KMS-11 (cell line): ENCODE measurements around the gene CASK.

Source experiments
- H2AFZ ChIP-seq: fragments of 200-600 bp; sonication (generic); 2 replicates; pipeline ENCODE4 v1.6.1; 2016; ENCODE audit warnings: antibody characterized with exemption, mixed run types, low read depth
- H3K27ac ChIP-seq: fragments of 200-600 bp; sonication (generic); 2 replicates; pipeline ENCODE4 v1.6.1; 2016; ENCODE audit warnings: mild to moderate bottlenecking, mixed run types
- H3K27me3 ChIP-seq: fragments of 200-600 bp; sonication (generic); 2 replicates; pipeline ENCODE4 v1.6.1; 2017; ENCODE audit warnings: mild to moderate bottlenecking, low read depth, mixed run types, moderate library complexity; ENCODE audit not compliant: insufficient read depth
- H3K36me3 ChIP-seq: fragments of 200-600 bp; sonication (generic); 2 replicates; pipeline ENCODE4 v1.6.1; 2017; ENCODE audit warnings: mild to moderate bottlenecking, mixed run types; ENCODE audit not compliant: insufficient read depth
- H3K4me1 ChIP-seq: fragments of 200-600 bp; sonication (generic); 2 replicates; pipeline ENCODE4 v1.6.1; 2016; ENCODE audit warnings: mild to moderate bottlenecking, low read depth, mixed run types; ENCODE audit not compliant: poor library complexity, severe bottlenecking
- H3K4me2 ChIP-seq: fragments of 200-600 bp; sonication (generic); 2 replicates; pipeline ENCODE4 v1.7.0; 2016; ENCODE audit warnings: mild to moderate bottlenecking, mixed run types
- H3K4me3 ChIP-seq: fragments of 200-600 bp; sonication (generic); IDR thresholded peaks from 2 replicates; pipeline ENCODE4 v1.6.1; 2017; ENCODE audit warnings: low read depth, low read length, mixed read lengths; ENCODE audit not compliant: insufficient read depth
- H3K79me2 ChIP-seq: fragments of 200-600 bp; sonication (generic); 2 replicates; pipeline ENCODE4 v1.6.1; 2016; ENCODE audit warnings: low read depth, mixed run types; ENCODE audit not compliant: insufficient read depth
- H3K9ac ChIP-seq: fragments of 200-600 bp; sonication (generic); 2 replicates; pipeline ENCODE4 v1.6.1; 2016; ENCODE audit warnings: mild to moderate bottlenecking, mixed run types
- H4K20me1 ChIP-seq: fragments of 200-600 bp; sonication (generic); 2 replicates; pipeline ENCODE4 v1.6.1; 2016; ENCODE audit warnings: mild to moderate bottlenecking, mixed run types; ENCODE audit not compliant: insufficient read depth
- TF ChIP-seq, protein P1 (sequence below): fragments of 200-600 bp; sonication (generic); conservative IDR thresholded peaks from 2 replicates; pipeline ENCODE4 v1.6.1; 2017; ENCODE audit warnings: low read depth, mild to moderate bottlenecking, antibody characterized with exemption, low read length, moderate library complexity, mixed read lengths

Gene CASK

GRCh38 chrX:41588271-41588670 lies 335.1 kb downstream of the CASK start:
- Histone ChIP-seq H3K9ac (no peak overlapping the region), H2AFZ (no peak overlapping the region), H3K4me2 (no peak overlapping the region), H3K79me2 (no peaks in the 10 kb centered on the region), H3K4me1 (no peaks in the 10 kb centered on the region), H3K27me3 (no peaks in the 10 kb centered on the region), H3K4me3 (no peak overlapping the region), H3K36me3 (no peaks in the 10 kb centered on the region; the same call in 1 of the 2 replicates), H4K20me1 (no peaks in the 10 kb centered on the region), H3K27ac (no peak overlapping the region)
- TF ChIP-seq, protein P1, sequence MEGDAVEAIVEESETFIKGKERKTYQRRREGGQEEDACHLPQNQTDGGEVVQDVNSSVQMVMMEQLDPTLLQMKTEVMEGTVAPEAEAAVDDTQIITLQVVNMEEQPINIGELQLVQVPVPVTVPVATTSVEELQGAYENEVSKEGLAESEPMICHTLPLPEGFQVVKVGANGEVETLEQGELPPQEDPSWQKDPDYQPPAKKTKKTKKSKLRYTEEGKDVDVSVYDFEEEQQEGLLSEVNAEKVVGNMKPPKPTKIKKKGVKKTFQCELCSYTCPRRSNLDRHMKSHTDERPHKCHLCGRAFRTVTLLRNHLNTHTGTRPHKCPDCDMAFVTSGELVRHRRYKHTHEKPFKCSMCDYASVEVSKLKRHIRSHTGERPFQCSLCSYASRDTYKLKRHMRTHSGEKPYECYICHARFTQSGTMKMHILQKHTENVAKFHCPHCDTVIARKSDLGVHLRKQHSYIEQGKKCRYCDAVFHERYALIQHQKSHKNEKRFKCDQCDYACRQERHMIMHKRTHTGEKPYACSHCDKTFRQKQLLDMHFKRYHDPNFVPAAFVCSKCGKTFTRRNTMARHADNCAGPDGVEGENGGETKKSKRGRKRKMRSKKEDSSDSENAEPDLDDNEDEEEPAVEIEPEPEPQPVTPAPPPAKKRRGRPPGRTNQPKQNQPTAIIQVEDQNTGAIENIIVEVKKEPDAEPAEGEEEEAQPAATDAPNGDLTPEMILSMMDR: no peak

DNA sequence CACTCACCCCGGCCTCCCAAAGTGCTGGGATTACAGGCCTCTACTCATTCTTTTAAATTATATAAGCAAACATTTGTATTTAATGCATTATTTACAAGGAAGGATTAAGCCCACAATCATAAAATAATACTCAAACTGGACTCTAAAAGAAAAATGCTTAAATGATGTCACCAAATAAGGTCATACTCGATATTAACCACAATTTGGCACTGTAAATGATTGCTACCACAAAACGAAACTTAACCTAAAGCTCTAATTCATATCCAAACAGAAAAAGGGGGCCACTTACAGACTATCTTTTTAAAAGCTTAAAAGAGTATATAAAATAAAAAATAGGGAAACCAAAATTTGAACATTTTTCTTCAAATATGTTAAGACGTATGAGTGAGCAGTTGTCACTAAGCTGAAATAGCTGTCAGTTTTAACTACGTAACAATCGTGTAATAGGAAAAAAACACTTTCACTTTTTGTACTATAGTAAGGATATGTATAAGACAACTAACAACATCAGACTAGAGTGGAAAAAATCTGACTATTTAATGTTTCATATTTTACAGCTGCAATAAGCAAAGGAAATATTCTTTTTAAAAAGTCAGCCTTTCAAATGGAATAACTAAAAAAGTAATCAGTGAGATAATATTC lies 342.8 kb downstream of the CASK start:
- H3K4me3 ChIP-seq: no peak overlapping the region
- no peaks in the 10 kb centered on the region for H3K4me1 ChIP-seq
- TF ChIP-seq, protein P1: no peak
- no peaks in the 10 kb centered on the region for H4K20me1 ChIP-seq
- H3K9ac ChIP-seq: no peak overlapping the region
- H3K27me3 ChIP-seq: no peaks in the 10 kb centered on the region
- H3K79me2 ChIP-seq: no peaks in the 10 kb centered on the region
- H2AFZ ChIP-seq: no peak overlapping the region
- 0 out of 2 replicates have a peak, but pooled peaks cover 3% of the 10 kb centered on the region for H3K36me3 ChIP-seq
- H3K4me2 ChIP-seq: no peak overlapping the region
- H3K27ac ChIP-seq: no peak overlapping the region

- Histone ChIP-seq H3K36me3 (no peaks in the 10 kb centered on the region), H3K4me2 (no peak overlapping the region), H4K20me1 (no peaks in the 10 kb centered on the region), H3K79me2 (no peaks in the 10 kb centered on the region), H3K4me1 (peaks cover 37% of the 10 kb centered on the region), H3K27ac (no peak overlapping the region), H2AFZ (no peak overlapping the region), H3K9ac (no peak overlapping the region), H3K4me3 (no peak overlapping the region), H3K27me3 (no peaks in the 10 kb centered on the region)
- TF ChIP-seq, protein P1: no peak
Observed at GRCh38 chrX:41563876-41564275, 359.5 kb downstream of the CASK start.

DNA sequence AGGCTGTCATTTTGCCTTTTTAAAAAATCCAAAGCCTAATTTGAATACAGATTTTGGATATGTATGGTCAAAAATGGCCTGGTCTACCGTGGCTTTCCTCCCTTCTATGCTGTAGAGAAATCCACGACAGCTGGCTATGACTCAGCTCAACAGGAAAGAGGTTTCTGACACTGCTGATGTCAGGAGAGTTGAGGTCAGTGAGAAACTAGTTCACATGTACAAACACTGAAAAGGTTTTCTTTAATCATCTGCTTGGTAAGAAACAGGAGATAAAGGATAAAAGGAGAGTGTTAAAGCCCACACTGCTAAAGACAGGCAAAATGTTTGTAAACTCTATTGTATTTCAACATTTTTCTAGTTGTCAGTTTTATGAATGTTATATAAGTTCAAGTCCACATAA lies 362.3 kb downstream of the CASK start:
- Histone ChIP-seq H4K20me1 (no peaks in the 10 kb centered on the region), H3K27ac (peak overlapping the region; percentile 90)

More for the DNA sequence above, 362.3 kb downstream of the CASK start:
- H3K9ac ChIP-seq: peak overlapping the region; percentile 55; the same call in 1 of the 2 replicates
- H3K27me3 ChIP-seq: no peaks in the 10 kb centered on the region
- H3K4me2 ChIP-seq: peak overlapping the region; percentile 56
- H3K4me1 ChIP-seq: peaks cover 65% of the 10 kb centered on the region
- no peak overlapping the region for H3K4me3 ChIP-seq
- peak overlapping the region; percentile 44; the same call in 1 of the 2 replicates for H2AFZ ChIP-seq
- TF ChIP-seq, protein P1: no peak
- H3K36me3 ChIP-seq: no peaks in the 10 kb centered on the region
- no peaks in the 10 kb centered on the region for H3K79me2 ChIP-seq
